GM23338 (cell line): ENCODE data around the gene HMGCS2. TPM values are rescaled to one million over a fixed set of nuclear protein-coding genes. Genes with fewer than 3 reads are reported as not detected.

Source experiments
- ATAC-seq: fragments of 200-7000 bp; cut with Tn5 transposase; 3 replicates; pipeline ENCODE4 v1.9.1; 2020
- DNase-seq: peaks from one replicate; pipeline ENCODE4 v3.0.0-alpha.2; 2015; ENCODE audit warnings: low spot score
- H2AFZ ChIP-seq: fragments of 200-600 bp; sonication (generic); 2 replicates; pipeline ENCODE4 v1.8.0; 2016; ENCODE audit warnings: antibody characterized with exemption, mild to moderate bottlenecking, moderate library complexity
- H3F3A ChIP-seq: fragments of 200-600 bp; sonication (generic); replicated peaks from 2 replicates; pipeline ENCODE4 v1.8.0; 2017; ENCODE audit warnings: antibody characterized with exemption, mixed run types, low read depth
- H3K27ac ChIP-seq: fragments of 200-600 bp; sonication (generic); 2 replicates; pipeline ENCODE4 v1.6.1; 2016; ENCODE audit warnings: low read depth
- H3K27me3 ChIP-seq: fragments of 200-600 bp; sonication (generic); 2 replicates; pipeline ENCODE4 v1.8.0; 2016; ENCODE audit warnings: mild to moderate bottlenecking, mixed run types, moderate library complexity; ENCODE audit not compliant: insufficient read depth
- H3K36me3 ChIP-seq: fragments of 200-600 bp; sonication (generic); 2 replicates; pipeline ENCODE4 v1.8.0; 2016; ENCODE audit warnings: mild to moderate bottlenecking; ENCODE audit not compliant: insufficient read depth
- H3K4me1 ChIP-seq: fragments of 200-600 bp; sonication (generic); 2 replicates; pipeline ENCODE4 v1.8.0; 2016; ENCODE audit warnings: mild to moderate bottlenecking, moderate library complexity; ENCODE audit not compliant: insufficient read depth
- H3K4me2 ChIP-seq: fragments of 200-600 bp; sonication (generic); 2 replicates; pipeline ENCODE4 v1.7.1; 2017; ENCODE audit warnings: mixed run types
- H3K4me3 ChIP-seq: fragments of 200-600 bp; sonication (generic); 2 replicates; pipeline ENCODE4 v1.6.1; 2016; ENCODE audit warnings: mixed run types
- H3K79me2 ChIP-seq: fragments of 200-600 bp; sonication (generic); replicated peaks from 2 replicates; pipeline ENCODE4 v1.8.0; 2017; ENCODE audit warnings: mild to moderate bottlenecking; ENCODE audit not compliant: insufficient read depth
- H3K9me2 ChIP-seq: fragments of 200-600 bp; sonication (generic); 2 replicates; pipeline ENCODE4 v1.8.0; 2017; ENCODE audit not compliant: insufficient read depth
- H4K20me1 ChIP-seq: fragments of 200-600 bp; sonication (generic); replicated peaks from 2 replicates; pipeline ENCODE4 v1.8.0; 2017; ENCODE audit warnings: mild to moderate bottlenecking; ENCODE audit not compliant: insufficient read depth
- H3K27ac Mint-ChIP-seq: 2 replicates; pipeline ENCODE4 v1.8.0; 2020; ENCODE audit warnings: inconsistent platforms, mild to moderate bottlenecking, moderate library complexity, mixed read lengths
- H3K27me3 Mint-ChIP-seq: 3 replicates; pipeline ENCODE4 v1.8.0; 2022; ENCODE audit warnings: low read depth, mild to moderate bottlenecking, moderate library complexity, mixed read lengths, inconsistent platforms; ENCODE audit not compliant: insufficient read depth, poor library complexity
- H3K36me3 Mint-ChIP-seq: 3 replicates; pipeline ENCODE4 v1.8.0; 2021; ENCODE audit warnings: low read depth, mild to moderate bottlenecking, inconsistent platforms, moderate library complexity, mixed read lengths
- H3K4me1 Mint-ChIP-seq: 3 replicates; pipeline ENCODE4 v1.8.0; 2020; ENCODE audit warnings: mild to moderate bottlenecking, inconsistent platforms, mixed read lengths
- H3K4me3 Mint-ChIP-seq: 3 replicates; pipeline ENCODE4 v1.8.0; 2021; ENCODE audit warnings: moderate library complexity, mild to moderate bottlenecking, inconsistent platforms, mixed read lengths
- H3K9me3 Mint-ChIP-seq: 3 replicates; pipeline ENCODE4 v1.8.0; 2020; ENCODE audit warnings: moderate library complexity, mild to moderate bottlenecking, inconsistent platforms, mixed read lengths
- CTCF ChIP-seq, 2 experiments: fragments of 200-600 bp in 1 of 2; sonication (generic) in 1 of 2; conservative IDR thresholded peaks; 2 replicates each; pipeline versions ENCODE4 v1.5.1 to v1.6.1; 2016 to 2017; ENCODE audit warnings: antibody characterized with exemption in 2 of 2, low read depth in 2 of 2, mild to moderate bottlenecking in 2 of 2, moderate library complexity in 1 of 2
- EZH2 ChIP-seq: fragments of 200-600 bp; sonication (generic); IDR thresholded peaks from one replicate; pipeline ENCODE4 v1.8.0; 2017; ENCODE audit warnings: antibody characterized with exemption, mild to moderate bottlenecking, low read depth; ENCODE audit not compliant: unreplicated experiment
- EZH2phosphoT487 ChIP-seq: fragments of 200-600 bp; sonication (generic); IDR thresholded peaks from one replicate; pipeline ENCODE4 v1.8.1; 2018; ENCODE audit warnings: antibody characterized with exemption; ENCODE audit not compliant: unreplicated experiment
- JUNB ChIP-seq: IDR thresholded peaks from one replicate; pipeline ENCODE4 v1.6.1; 2016; ENCODE audit warnings: antibody characterized with exemption; ENCODE audit not compliant: unreplicated experiment
- ZNF114 ChIP-seq: fragments of 250-450 bp; sonication (Bioruptor Pico); IDR thresholded peaks from 2 replicates; pipeline ENCODE4 v1.5.0; 2020; ENCODE audit warnings: mild to moderate bottlenecking, moderate library complexity
- ZNF331 ChIP-seq: fragments of 250-450 bp; sonication (Bioruptor Pico); IDR thresholded peaks from 2 replicates; pipeline ENCODE4 v1.5.0; 2020; ENCODE audit warnings: low read depth, mild to moderate bottlenecking, moderate library complexity
- ZNF462 ChIP-seq: fragments of 250-450 bp; sonication (Bioruptor Pico); IDR thresholded peaks from 2 replicates; pipeline ENCODE4 v1.5.0; 2020; ENCODE audit warnings: mild to moderate bottlenecking, moderate library complexity
- polyA plus RNA-seq: library from polyadenylated mRNA; unstranded; fragments of >200 nt; fragmentation: Nextera tagmentation; extraction: Ambion mirVana; gene quantifications from 2 replicates; pipeline ENCODE4 v1.2.1, GENCODE V29; 2016
- total RNA-seq: library from RNA; depleted of rRNA; stranded (reverse); fragments of >200 nt; shearing (Covaris generic); gene quantifications from 2 replicates; pipeline ENCODE4 v1.2.3, GENCODE V29; 2014

Gene HMGCS2
- total and polyA plus RNA-seq, 2 experiments from 2014 or later = not detected

- Histone ChIP-seq H3K36me3 (peaks cover 93% of the 10 kb centered on the region), H3K27me3 (no peaks in the 10 kb centered on the region), H4K20me1 (peaks cover 74% of the 10 kb centered on the region), H3K4me2 (no peak overlapping the region), H3K27ac (peak overlapping the region; percentile 80; the same call in 1 of the 2 replicates), H3K4me3 (no peak overlapping the region), H3F3A (peaks cover 28% of the 10 kb centered on the region; the same call in 1 of the 2 replicates), H3K9me2 (no peaks in the 10 kb centered on the region), H3K4me1 (peaks cover 8% of the 10 kb centered on the region; the same call in 1 of the 2 replicates), H2AFZ (no peak overlapping the region), H3K79me2 (peaks cover 98% of the 10 kb centered on the region)
- no peak for ATAC-seq
- TF ChIP-seq EZH2 (no peak), CTCF (conservative IDR thresholded peaks at IDR 0.05; ENCODE audit: low read depth in 2 of 2) (no peak), ZNF114 (CRISPR knock-in tag) (no peak)
- no peak for DNase-seq
- Mint-ChIP-seq H3K36me3 (peaks cover 100% of the 10 kb centered on the region), H3K27me3 (peaks cover 5% of the 10 kb centered on the region), H3K4me3 (no peak overlapping the region), H3K4me1 (peaks cover 32% of the 10 kb centered on the region), H3K27ac (peak overlapping the region; percentile 23), H3K9me3 (no peaks in the 10 kb centered on the region)
Observed at GRCh38 chr1:119727991-119728390, 40.7 kb downstream of the HMGCS2 start.

- Histone ChIP-seq H3K27ac (no peak overlapping the region), H4K20me1 (peaks cover 78% of the 10 kb centered on the region), H3K79me2 (peaks cover 99% of the 10 kb centered on the region), H3K36me3 (peaks cover 96% of the 10 kb centered on the region), H3K27me3 (no peaks in the 10 kb centered on the region), H3F3A (peaks cover 27% of the 10 kb centered on the region; the same call in 1 of the 2 replicates), H3K4me2 (no peak overlapping the region), H3K9me2 (no peaks in the 10 kb centered on the region), H3K4me1 (peaks cover 8% of the 10 kb centered on the region; the same call in 1 of the 2 replicates), H3K4me3 (no peak overlapping the region), H2AFZ (no peak overlapping the region)
- peaks cover 7% of the 10 kb centered on the region for H3K27me3 Mint-ChIP-seq
- H3K4me1 Mint-ChIP-seq = peaks cover 42% of the 10 kb centered on the region
- peak overlapping the region; percentile 25; the same call in 1 of the 2 replicates for H3K27ac Mint-ChIP-seq
- H3K4me3 Mint-ChIP-seq = no peak overlapping the region
- H3K36me3 Mint-ChIP-seq = peaks cover 100% of the 10 kb centered on the region
- H3K9me3 Mint-ChIP-seq = no peaks in the 10 kb centered on the region
- no peak for ATAC-seq
- TF ChIP-seq CTCF (conservative IDR thresholded peaks at IDR 0.05; ENCODE audit: low read depth in 2 of 2) = no peak
- no peak for TF ChIP-seq ZNF462
- no peak for TF ChIP-seq EZH2phosphoT487
- TF ChIP-seq JUNB = no peak
- no peak for TF ChIP-seq ZNF114 (CRISPR knock-in tag)
- no peak for TF ChIP-seq ZNF331 (CRISPR knock-in tag)
- no peak for DNase-seq
Observed at GRCh38 chr1:119725626-119726025, 43.1 kb downstream of the HMGCS2 start.
